ENCODE measurements around the gene TXNDC17.

TXNDC17 gene

DNA sequence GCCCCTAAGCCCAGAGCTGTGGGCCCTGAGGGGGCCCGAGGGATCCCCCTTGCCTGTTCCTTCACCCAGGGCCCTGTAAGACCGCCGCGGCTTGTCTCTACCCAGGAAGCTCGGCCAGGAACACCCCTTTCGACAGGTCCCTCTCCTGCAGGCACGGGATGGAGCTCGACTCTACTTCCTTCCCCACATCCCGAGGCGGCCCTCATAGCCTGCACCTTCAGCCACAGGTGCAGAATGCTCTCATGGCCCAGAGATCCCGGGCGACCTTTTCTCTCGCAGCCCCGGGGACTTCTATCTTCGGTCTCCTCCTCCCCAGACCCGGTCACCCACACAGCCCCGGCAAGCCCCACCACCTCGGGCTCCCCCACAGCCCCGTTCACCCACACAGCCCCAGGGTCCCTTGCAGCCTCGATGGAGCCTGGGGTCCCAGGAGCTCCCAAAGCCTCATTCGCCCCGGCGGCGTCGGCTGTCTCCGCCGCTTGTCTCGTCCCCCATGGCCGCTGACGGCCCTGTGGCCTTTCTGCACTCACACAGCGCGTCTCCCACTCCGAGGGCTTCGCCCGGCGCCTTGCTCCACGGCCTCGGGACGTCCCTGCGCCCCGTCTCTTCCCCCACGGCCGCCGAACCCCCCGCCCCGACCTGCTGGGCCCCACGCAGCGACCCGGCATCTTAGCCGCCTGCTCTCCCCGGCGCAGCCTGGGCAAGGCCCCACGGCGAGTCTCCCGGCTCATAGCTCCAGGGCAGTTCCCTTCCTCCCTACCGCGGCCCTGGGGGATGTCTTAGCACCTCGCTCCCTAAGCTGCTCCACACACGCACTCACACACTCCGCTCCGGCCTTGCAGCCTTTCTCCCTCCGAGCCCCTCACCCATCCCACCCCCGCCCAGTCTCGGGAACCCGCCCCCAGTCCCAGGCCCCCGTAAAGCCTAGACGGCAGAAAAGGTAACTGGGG lies 999 bp upstream of the TXNDC17 start (continued):
- TF ChIP-seq, protein P1, sequence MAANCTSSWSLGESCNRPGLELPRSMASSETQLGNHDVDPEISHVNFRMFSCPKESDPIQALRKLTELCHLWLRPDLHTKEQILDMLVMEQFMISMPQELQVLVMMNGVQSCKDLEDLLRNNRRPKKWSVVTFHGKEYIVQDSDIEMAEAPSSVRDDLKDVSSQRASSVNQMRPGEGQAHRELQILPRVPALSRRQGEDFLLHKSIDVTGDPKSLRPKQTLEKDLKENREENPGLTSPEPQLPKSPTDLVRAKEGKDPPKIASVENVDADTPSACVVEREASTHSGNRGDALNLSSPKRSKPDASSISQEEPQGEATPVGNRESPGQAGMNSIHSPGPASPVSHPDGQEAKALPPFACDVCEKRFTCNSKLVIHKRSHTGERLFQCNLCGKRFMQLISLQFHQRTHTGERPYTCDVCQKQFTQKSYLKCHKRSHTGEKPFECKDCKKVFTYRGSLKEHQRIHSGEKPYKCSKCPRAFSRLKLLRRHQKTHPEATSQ (tag by site-specific recombination; IDR thresholded peaks at IDR 0.05) = no peak
- no peak for TF ChIP-seq SALL2 (tag by site-specific recombination; IDR thresholded peaks at IDR 0.05; ENCODE audit: borderline replicate concordance)
- TF ChIP-seq SP2 (tag by site-specific recombination; IDR thresholded peaks at IDR 0.05) = no peak
- TF ChIP-seq ZNF155 (tag by site-specific recombination; IDR thresholded peaks at IDR 0.05) = no peak
- TF ChIP-seq ZNF274 (IDR thresholded peaks at IDR 0.05; ENCODE audit: low read length) = no peak
- TF ChIP-seq ZNF274 (tag by site-specific recombination; IDR thresholded peaks at IDR 0.05; ENCODE audit: borderline replicate concordance) = no peak
- TF ChIP-seq ZNF654 (tag by site-specific recombination; IDR thresholded peaks at IDR 0.05; ENCODE audit: low read depth) = no peak
- no peak for TF ChIP-seq ZNF624 (tag by site-specific recombination; IDR thresholded peaks at IDR 0.05)
- no peak for TF ChIP-seq KLF1 (tag by site-specific recombination; IDR thresholded peaks at IDR 0.05)
- 0 out of 2 replicates have a peak, but pooled peaks have one; percentile 32 for TF ChIP-seq YY2 (tag by site-specific recombination; IDR thresholded peaks at IDR 0.05)
- TF ChIP-seq PRDM1 (tag by site-specific recombination; IDR thresholded peaks at IDR 0.05) = no peak
- TF ChIP-seq ZSCAN23 (tag by site-specific recombination; IDR thresholded peaks at IDR 0.05) = no peak
- TF ChIP-seq ZFP37 (tag by site-specific recombination; IDR thresholded peaks at IDR 0.05) = 0 out of 2 replicates have a peak, but pooled peaks have one; percentile 18
- no peak for TF ChIP-seq ZNF585B (tag by site-specific recombination; IDR thresholded peaks at IDR 0.05)
- TF ChIP-seq ZXDB (tag by site-specific recombination; IDR thresholded peaks at IDR 0.05) = no peak
- no peak for TF ChIP-seq ZNF610 (tag by site-specific recombination; IDR thresholded peaks at IDR 0.05; ENCODE audit: borderline replicate concordance)
- no peak for TF ChIP-seq YY1 (tag by site-specific recombination; IDR thresholded peaks at IDR 0.05)
- TF ChIP-seq, protein P2, sequence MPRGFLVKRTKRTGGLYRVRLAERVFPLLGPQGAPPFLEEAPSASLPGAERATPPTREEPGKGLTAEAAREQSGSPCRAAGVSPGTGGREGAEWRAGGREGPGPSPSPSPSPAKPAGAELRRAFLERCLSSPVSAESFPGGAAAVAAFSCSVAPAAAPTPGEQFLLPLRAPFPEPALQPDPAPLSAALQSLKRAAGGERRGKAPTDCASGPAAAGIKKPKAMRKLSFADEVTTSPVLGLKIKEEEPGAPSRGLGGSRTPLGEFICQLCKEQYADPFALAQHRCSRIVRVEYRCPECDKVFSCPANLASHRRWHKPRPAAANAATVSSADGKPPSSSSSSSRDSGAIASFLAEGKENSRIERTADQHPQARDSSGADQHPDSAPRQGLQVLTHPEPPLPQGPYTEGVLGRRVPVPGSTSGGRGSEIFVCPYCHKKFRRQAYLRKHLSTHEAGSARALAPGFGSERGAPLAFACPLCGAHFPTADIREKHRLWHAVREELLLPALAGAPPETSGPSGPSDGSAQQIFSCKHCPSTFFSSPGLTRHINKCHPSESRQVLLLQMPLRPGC (tag by site-specific recombination; IDR thresholded peaks at IDR 0.05) = no peak
- no peak for TF ChIP-seq ZNF701 (tag by site-specific recombination; IDR thresholded peaks at IDR 0.05)
- TF ChIP-seq SCRT2 (tag by site-specific recombination; IDR thresholded peaks at IDR 0.05) = peak; percentile 43
- no peak for TF ChIP-seq ZNF302 (tag by site-specific recombination; IDR thresholded peaks at IDR 0.05; ENCODE audit: low read depth)
- no peak for TF ChIP-seq RBAK (tag by site-specific recombination; IDR thresholded peaks at IDR 0.05)
- no peak for TF ChIP-seq ZNF658 (tag by site-specific recombination; IDR thresholded peaks at IDR 0.05)
- no peak for TF ChIP-seq GLI2 (tag by site-specific recombination; IDR thresholded peaks at IDR 0.05; ENCODE audit: borderline replicate concordance, low read depth)
- TF ChIP-seq ZNF747 (tag by site-specific recombination; IDR thresholded peaks at IDR 0.05) = no peak
- TF ChIP-seq WT1 (tag by site-specific recombination; IDR thresholded peaks at IDR 0.05) = no peak
- no peak for TF ChIP-seq GFI1B (tag by site-specific recombination; IDR thresholded peaks at IDR 0.05)
- no peak for TF ChIP-seq ZNF843 (tag by site-specific recombination; IDR thresholded peaks at IDR 0.05)
- TF ChIP-seq ZNF292 (tag by site-specific recombination; IDR thresholded peaks at IDR 0.05; ENCODE audit: borderline replicate concordance, low read depth) = no peak
- TF ChIP-seq, protein P3, sequence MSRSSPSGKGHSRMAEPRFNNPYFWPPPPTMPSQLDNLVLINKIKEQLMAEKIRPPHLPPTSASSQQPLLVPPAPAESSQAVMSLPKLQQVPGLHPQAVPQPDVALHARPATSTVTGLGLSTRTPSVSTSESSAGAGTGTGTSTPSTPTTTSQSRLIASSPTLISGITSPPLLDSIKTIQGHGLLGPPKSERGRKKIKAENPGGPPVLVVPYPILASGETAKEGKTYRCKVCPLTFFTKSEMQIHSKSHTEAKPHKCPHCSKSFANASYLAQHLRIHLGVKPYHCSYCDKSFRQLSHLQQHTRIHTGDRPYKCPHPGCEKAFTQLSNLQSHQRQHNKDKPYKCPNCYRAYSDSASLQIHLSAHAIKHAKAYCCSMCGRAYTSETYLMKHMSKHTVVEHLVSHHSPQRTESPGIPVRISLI (tag by site-specific recombination; IDR thresholded peaks at IDR 0.05) = no peak
